Measurements from ENCODE around the gene HOXB5. TPM values are rescaled to one million over a fixed set of nuclear protein-coding genes. Genes with fewer than 3 reads are reported as not detected.

HOXB5 gene
- total RNA-seq, 1 experiment from 2014 or later: 19.8 TPM

- ChIA-PET POLR2A (interaction anchor here (0.7 to 2.2 kb wide), 15 partner anchors 9 to 578 kb away, joined by 3 to 11 read pairs (median 4); partner anchors contain the start of gene NFE2L1), CTCF (interaction anchor here (0.9 to 1.8 kb wide), 8 partner anchors 9 to 367 kb away, joined by 3 to 12 read pairs (median 6); no protein-coding TSS in a partner anchor), RAD21 (ENCODE audit: low non-redundant PET in 1 of 2, low total read pairs in 2 of 2, uncharacterized antibody in 2 of 2, unreplicated experiment in 2 of 2) (interaction anchor here (0.6 to 1.5 kb wide), 3 partner anchors 10 to 404 kb away, joined by 3 to 5 read pairs (median 4); no protein-coding TSS in a partner anchor)
- Histone ChIP-seq H3K4me1 (ENCODE audit: control insufficient read depth in 1 of 2, insufficient read depth in 2 of 2, low read length in 2 of 2) (peaks cover 15 to 28% of the 10 kb centered on the region in 2 experiments), H4K20me1 (ENCODE audit: insufficient read depth) (no peaks in the 10 kb centered on the region), H3K9me3 (ENCODE audit: control insufficient read depth in 1 of 2, insufficient read depth in 1 of 2, low read depth in 1 of 2, low read length in 2 of 2) (no peaks in the 10 kb centered on the region), H3K27me3 (ENCODE audit: insufficient read depth, low read length) (no peaks in the 10 kb centered on the region), H3K36me3 (ENCODE audit: control insufficient read depth in 1 of 2, insufficient read depth in 2 of 2, low read length in 2 of 2) (no peaks in the 10 kb centered on the region; a peak in 2 of 4 replicates), H3K27ac (ENCODE audit: low read depth, low read length) (peak within 1 kb of the TSS; percentile 95), H3K4me2 (ENCODE audit: low read length) (peak within 1 kb of the TSS; percentile 98), H3K4me3 (replicated peaks in 1 of 2; ENCODE audit: low read depth in 1 of 2, low read length in 2 of 2) (peak within 1 kb of the TSS; percentile 81 to 86), H3K9me2 (ENCODE audit: insufficient read depth) (no peaks in the 10 kb centered on the region), H3K9ac (ENCODE audit: low read length) (peak within 1 kb of the TSS; percentile 95), H2AFZ (ENCODE audit: low read depth, low read length, poor library complexity, severe bottlenecking) (no peak within 1 kb of the TSS), H3K79me2 (ENCODE audit: insufficient read depth, low read length) (peaks cover 42% of the 10 kb centered on the region)
- 0 out of 2 replicates have a peak, but pooled peaks have one; percentile 42 for TF ChIP-seq JUND (IDR thresholded peaks at IDR 0.05)
- peak; percentile 80 for TF ChIP-seq SIN3A (IDR thresholded peaks at IDR 0.05; ENCODE audit: low read depth)
- TF ChIP-seq, protein P1, sequence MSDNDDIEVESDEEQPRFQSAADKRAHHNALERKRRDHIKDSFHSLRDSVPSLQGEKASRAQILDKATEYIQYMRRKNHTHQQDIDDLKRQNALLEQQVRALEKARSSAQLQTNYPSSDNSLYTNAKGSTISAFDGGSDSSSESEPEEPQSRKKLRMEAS (IDR thresholded peaks at IDR 0.05): peak; percentile 80; the same call in 1 of the 2 replicates
- peak; percentile 68 for TF ChIP-seq SP1 (IDR thresholded peaks at IDR 0.05; ENCODE audit: low read depth)
- no peak for TF ChIP-seq ZFX (IDR thresholded peaks at IDR 0.05)
- peak; percentile 49 for TF ChIP-seq TCF7L2 (IDR thresholded peaks at IDR 0.05; ENCODE audit: borderline replicate concordance, extremely low read depth, insufficient read depth, insufficient read length)
- peak; percentile 90 for TF ChIP-seq POLR2AphosphoS5 (IDR thresholded peaks at IDR 0.05; ENCODE audit: low read depth, low read length)
- TF ChIP-seq YY1 (IDR thresholded peaks at IDR 0.05; ENCODE audit: extremely low read depth, insufficient replicate concordance, low read depth, low read length): peak; percentile 81
- peak; percentile 99 for TF ChIP-seq EGR1 (IDR thresholded peaks at IDR 0.05; ENCODE audit: low read depth)
- TF ChIP-seq ELF1 (IDR thresholded peaks at IDR 0.05; ENCODE audit: borderline replicate concordance, low read depth): no peak
- intact Hi-C loops (cut with micrococcal nuclease): no loop called here
- peak; percentile 88 for DNase-seq (ENCODE audit: low read depth, low spot score)
- peak; percentile 68 for ATAC-seq
- no TSS peak for BruUV-seq (replicated peaks)
Measured at GRCh38 chr17:48626245-48627117, 32.9 kb upstream of the HOXB5 start, which contains the start of gene HOXB9. TSS of gene HOXB9 (minus strand) at chr17:48626358. CDS start at chr17:48626269, 89 bp downstream.

Data from HCT116 (cell line).